DND-41 (cell line): ENCODE measurements around the gene ZNF892.

Source experiments
- CTCF ChIP-seq: IDR thresholded peaks from 2 replicates; pipeline ENCODE4 v1.5.1; 2012; ENCODE audit warnings: borderline replicate concordance, low read length, moderate library complexity, mild to moderate bottlenecking; ENCODE audit not compliant: poor library complexity, severe bottlenecking; ENCODE audit errors: extremely low read depth
- EZH2 ChIP-seq: IDR thresholded peaks from 3 replicates; pipeline ENCODE4 v1.6.1; 2012; ENCODE audit warnings: borderline replicate concordance, low read depth, mild to moderate bottlenecking, moderate library complexity, low read length, inconsistent platforms; ENCODE audit not compliant: severe bottlenecking

- TF ChIP-seq CTCF (no peak), EZH2 (no peak)
Measured at GRCh38 chr2:95158891-95159619, 48.3 kb upstream of the ZNF892 start.
